Activated CD4-positive, alpha-beta T cell treated with anti-CD3 and anti-CD28 coated beads, Interleukin-2, amount 50 U/mL, for 24 hours (primary cell): ENCODE results near the gene SYNGR4.
"Not testable (repeated sequence)": the region's sequence is repeated elsewhere in the genome, so short reads cannot be mapped to it uniquely, and the experiment has no call there.

ENCODE experiments used
- DNase-seq, 2 donors: peaks; one replicate each; pipeline ENCODE4 v3.0.0-alpha.2; 2020; ENCODE audit warnings: low read depth in 1 of 2, low spot score in 1 of 2

Gene SYNGR4, protein sequence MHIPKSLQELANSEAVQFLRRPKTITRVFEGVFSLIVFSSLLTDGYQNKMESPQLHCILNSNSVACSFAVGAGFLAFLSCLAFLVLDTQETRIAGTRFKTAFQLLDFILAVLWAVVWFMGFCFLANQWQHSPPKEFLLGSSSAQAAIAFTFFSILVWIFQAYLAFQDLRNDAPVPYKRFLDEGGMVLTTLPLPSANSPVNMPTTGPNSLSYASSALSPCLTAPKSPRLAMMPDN

DNA sequence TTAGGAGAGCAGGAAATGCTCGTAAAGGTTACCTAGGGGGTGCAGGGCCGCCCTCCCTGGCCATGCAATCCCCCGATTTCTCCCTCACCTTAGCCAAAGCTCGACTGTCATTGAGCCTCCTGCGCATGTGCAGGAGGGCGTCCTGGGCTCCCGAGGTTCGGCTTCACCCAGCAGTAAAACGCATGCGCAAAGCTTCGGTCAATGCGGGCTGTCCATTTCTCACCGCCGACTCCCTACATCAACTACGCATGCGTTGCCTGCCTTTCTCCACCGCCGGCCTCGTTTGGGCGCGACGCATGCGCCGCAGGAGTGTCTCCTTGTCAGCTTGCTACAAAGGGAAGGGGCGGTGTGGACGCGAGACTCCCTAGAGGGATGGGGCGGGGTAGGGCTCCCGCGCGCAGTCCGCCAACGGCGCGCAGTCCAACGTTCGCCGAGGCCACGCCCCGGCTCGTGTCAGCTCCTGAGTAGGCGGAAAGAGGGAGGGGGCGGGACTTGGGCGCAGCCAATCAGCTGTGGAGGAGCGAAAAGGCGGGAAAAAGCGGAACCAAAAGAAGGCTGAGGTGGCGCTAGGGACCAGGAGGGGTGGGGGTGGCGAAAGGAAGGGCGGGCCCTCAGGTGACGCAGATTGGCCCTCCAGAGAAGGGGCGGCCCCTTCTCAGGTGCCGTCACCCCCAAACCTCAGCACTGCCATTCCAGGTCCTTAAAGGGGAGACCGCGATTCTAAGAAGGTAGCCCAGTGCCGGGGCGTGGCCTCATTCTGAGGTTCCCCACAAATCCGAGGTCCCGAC, at the start of gene SYNGR4, which contains the start of gene TMEM143:
Gene SYNGR4, plus strand, starts transcription at position 558 of the 788 bp plus-strand sequence. CDS start 1,476 bp downstream, outside the sequence.
Gene TMEM143, minus strand, starts transcription at position 131 of the 788 bp plus-strand sequence. Its CDS starts 20 bp downstream, at position 111.
- DNase-seq = peak; percentile 92 to 98

DNA sequence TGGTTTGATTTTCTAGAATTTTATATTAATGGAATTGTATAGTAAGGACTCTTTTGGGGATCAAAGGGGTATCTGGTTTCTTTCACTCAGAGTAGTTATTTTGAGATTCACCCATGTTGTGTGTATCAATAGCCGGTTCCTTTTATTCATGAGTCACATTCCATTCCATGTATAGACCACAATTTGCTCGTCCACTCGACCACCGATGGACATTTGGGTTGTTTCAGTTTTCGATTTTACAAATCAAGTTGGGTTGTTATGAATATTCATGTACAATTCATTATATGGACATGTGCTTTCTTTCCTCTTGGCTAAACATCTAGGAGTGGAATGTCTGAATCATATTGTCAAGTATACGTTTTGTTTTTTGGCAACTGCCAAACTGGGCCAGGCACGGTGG, 48.5 kb upstream of the SYNGR4 start:
- DNase-seq = no peak

GRCh38 chr19:48317708-48317960, 46.5 kb upstream of the SYNGR4 start:
- not testable (repeated sequence) for DNase-seq

DNA sequence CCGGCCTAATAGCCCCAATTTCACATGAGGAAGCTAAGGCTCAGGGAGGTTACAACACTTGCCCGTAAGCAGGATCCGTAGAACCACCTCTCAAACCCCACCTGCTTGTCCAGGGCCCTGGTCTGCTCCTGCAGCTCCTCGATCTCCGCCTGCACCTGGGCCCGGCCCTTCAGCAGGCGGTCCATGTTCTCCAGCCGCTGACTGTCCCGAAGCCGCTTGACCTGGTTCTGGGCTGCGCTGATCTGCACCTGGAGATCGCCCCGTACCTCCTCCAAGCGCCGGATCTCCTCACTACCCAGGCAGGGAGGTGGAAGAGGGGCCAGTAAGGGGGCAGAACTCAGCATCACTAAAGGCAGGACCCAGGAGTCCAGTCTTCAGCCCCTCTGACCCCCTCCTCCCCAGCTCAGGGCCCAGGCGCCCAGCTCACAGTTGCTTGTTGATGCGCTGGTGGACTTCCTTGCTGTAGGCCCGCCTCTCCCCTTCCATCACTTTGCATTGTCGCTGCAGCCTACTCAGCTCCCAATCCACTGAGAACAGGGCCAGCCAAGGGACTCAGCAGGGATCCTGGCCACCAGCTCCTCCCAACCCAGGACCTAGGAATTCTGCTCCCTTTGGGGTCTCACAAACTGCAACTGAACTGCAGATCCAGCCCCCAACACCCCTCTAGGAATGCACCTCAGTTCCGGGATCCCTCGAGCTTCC, 45.7 kb upstream of the SYNGR4 start:
- DNase-seq = no peak

DNA sequence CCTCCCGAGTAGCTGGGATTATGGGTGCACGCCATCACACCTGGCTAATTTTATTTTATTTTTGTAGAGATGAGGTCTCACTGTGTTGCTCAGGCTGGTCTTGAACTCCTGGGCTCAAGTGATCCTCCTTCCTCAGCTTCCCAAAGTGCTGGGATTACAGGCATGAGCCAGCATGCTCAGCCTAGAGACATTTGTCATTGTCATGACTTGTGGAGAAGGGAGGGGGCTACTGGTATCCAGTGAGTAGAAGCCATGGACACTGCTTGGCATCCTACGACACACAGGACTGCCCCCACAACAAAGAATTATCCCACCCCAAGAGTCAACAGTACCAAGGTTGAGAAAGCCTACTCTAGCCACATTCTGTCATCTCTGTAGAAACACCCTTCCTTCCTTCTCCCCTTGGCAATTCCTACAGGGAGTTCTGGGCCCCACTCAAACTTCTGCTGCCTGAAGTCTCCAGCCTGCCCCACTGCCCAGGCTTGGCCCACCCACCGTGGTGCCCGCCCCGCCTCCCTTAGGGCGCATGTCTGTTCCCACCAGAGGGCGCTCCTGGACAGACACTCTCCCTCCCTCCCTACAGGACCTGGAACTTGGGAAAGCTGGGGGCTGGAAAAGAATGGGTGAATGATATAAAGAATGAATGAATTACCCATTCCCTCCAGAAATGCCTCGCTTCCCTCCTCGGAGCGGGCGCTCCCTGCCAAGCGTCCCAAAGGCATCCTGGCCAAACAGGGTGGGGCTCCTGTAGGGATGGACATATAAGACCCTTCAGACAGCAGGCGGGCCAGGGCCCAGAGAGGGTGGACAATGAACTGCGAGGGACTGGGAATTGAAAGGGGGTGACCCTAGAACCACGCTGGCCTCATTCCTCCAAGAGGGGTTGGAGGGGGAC, 44.3 kb upstream of the SYNGR4 start:
- peak; percentile 57 to 71 for DNase-seq

DNA sequence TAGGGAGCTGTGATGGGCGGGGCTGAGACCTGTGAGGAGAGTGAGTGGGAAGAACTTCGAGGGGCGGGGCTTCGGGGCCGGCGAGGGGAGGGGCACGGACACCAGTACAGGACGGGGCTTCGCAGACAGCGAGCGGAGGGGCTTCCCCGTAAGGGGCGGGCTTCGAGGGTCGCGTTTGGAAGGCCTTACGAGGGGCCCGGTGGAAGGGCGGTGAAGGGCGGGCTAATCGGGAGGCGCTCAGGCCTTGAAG, 42.9 kb upstream of the SYNGR4 start:
- DNase-seq = peak; percentile 82 to 92

- DNase-seq = peak; percentile 93 to 94
Observed at GRCh38 chr19:48321622-48322591, 42.3 kb upstream of the SYNGR4 start.

DNA sequence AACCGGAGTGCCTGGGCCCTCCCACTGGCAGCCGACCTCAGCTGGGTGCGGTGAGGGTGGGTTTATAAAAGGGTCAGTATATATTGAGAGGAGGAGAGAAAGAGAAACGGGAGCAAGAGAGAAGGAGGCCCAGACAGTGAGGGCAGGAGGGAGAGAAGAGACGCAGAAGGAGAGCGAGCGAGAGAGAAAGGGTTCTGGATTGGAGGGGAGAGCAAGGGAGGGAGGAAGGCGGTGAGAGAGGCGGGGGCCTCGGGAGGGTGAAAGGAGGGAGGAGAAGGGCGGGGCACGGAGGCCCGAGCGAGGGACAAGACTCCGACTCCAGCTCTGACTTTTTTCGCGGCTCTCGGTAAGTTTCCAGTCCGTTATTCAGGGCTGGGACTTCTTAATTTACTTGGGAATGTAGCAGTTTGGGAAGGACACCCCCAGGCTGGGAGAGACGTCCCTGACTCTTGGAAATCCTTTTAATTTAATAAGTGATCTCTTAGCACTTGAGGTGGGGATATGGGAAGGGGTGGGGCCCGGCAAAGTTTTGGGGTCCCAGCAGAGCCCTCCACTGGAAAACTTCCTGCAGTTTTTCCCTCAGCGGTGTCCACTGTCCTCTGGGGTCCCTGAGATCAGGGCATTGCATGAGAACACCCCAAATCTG, 38.8 kb upstream of the SYNGR4 start, which contains the start of gene EMP3:
Gene EMP3, plus strand, starts transcription at position 288 of the 646 bp plus-strand sequence. CDS start 1,293 bp downstream, outside the sequence.
- DNase-seq = peak; percentile 56 to 80

DNA sequence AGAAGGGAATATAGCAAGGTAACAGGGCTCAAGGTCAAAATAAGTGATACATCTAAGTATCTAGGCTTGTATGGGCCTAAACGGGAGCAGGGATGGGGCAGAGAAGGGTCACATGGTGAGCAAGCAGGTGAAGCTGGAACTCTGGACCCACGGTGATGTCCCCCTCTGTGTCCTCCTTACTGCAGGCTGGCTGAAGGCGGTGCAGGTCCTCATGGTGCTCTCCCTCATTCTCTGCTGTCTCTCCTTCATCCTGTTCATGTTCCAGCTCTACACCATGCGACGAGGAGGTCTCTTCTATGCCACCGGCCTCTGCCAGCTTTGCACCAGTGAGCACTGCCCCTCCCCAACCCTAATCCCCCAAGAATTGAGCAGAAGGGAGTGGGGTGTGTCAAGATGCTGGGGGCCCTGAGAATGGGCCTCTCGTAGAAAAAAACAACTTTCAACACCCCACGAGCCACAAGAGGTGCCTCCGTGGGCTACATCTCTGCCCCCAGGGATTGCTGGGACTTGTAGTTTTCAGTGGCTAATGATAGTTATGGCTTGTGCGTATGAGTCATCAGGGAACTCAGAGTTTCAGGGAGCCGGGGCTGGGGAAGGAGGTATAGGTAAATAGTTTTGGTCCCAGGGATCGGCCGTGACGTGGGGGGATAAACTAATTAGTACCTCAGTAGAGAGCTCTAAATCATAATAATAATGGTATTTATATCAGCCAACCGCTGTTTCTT, 34.8 kb upstream of the SYNGR4 start:
- peak; percentile 11 to 37 for DNase-seq

- peak; percentile 58 to 76 for DNase-seq
Observed at GRCh38 chr19:48330012-48330681, 34.0 kb upstream of the SYNGR4 start.

GRCh38 chr19:48332351-48332661, 31.9 kb upstream of the SYNGR4 start:
- no peak for DNase-seq

DNA sequence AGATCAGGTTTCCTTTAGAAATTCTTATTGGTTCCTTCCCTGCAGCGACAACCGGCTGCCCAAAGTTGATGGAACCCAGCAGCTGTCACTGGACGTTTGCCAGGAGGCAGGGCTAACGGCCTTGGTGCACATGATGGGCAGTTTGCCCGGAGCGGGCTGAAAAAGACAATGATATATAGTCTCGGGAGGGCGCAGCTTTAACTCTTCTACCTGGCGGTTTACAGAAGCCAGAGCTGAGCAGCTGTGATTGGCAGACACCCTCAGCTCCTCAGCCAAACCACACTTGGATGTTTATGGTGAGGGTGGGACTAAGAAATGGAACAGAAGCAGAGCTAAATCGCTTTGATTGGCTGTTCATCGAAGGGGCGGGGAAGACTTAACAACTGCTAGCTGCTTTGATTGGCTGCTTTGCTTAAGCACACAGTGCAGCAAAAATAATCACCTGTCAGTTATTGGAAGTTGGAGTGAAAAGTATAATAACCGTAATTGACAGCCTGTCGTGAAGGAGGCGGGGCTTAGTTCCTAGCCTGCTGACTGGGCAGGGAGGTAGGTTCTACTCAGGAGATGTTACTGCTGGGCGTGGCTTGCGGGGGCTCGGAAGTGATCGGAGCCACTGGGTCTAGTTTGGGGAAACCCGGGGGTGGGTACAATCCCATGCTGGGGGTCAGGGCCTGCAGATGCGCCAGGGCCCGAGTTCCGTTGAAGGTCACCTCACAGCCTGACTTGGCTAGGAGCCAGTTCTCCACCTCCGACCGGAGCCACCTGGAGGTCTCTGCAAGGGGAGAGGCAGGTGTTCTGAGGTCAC, 31.3 kb upstream of the SYNGR4 start:
- DNase-seq = peak; percentile 68 to 91

DNA sequence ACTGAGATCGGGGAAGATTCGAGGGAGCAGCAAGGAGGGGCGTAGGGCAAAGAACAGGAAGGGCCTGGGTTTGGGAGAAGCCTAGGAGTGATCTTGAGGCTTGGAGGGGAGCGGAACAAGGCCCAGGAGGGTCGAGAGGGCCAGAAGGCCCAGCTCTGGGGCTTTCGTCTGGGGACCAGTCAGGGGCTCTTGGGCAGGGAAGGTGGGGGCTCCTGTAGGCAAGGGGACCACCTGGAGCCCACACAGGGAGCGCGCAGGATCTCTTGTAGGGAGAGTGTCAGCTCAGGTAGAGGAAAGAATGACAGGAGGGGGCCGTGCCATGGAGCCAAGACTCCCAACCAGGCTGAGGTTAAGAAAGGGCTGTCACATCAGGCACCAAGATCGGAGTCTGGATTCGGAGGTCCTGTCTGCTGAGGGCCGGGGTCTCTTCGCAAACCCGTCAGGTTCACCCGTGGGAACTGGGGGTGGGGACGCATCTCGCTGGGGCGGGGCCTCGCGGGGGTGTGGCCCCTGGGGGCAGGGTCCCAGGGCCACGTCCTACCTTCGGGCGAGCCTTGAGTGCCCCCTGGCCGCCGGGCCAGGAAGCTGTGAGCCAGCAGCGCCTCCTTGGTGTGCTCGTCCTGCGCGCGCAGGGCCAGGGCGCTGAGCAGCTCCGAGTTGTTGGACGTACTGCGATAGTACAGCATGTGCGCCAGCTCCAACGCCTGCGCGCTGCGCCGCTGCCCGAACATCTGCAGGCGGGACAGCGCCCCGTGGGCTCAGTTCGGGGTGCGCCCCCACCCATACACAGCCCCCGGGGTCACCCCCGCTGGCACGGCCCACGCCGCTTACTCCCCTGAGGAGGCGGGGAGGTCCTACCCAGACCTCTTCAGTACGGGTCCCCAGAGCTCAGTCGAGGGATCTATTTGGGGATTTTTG, 30.4 kb upstream of the SYNGR4 start:
- DNase-seq = peak; percentile 82 to 89

- DNase-seq = no peak
Observed at GRCh38 chr19:48338253-48338755, 25.9 kb upstream of the SYNGR4 start.

DNA sequence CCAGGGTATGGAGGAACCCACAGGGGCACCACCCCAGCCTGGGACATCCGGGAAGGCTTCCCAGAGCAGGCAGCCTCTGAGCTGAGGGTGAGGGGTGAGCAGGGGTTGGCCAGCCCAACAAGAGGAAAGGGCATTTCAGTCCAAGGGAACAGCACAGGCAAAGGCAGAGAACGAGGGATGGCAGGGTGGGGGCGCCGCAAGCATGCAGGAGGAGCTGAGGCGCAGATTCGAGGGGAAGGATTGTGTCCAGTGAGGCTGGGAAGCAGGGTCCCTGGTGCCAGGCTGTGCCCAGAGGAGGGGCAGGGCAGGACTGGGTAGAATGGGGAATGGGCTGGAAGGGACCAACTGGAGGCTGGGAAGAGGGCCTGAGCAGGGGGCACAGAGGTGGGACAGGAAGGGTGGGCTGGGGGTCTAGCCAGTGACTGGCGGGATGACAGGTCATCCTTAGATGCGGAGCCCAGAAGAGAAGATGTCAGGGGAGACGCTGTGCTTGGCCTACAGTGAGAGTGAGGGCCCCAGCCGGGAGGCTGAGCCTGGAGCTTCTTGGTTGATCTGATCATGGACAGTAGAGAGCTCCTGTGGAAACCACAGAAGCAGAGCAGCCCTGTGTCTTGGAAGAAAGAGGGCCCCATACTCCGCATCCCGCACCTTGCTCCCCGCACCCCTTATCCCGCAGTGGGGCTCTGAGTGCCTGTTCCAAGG, 25.2 kb upstream of the SYNGR4 start:
- DNase-seq = no peak

DNA sequence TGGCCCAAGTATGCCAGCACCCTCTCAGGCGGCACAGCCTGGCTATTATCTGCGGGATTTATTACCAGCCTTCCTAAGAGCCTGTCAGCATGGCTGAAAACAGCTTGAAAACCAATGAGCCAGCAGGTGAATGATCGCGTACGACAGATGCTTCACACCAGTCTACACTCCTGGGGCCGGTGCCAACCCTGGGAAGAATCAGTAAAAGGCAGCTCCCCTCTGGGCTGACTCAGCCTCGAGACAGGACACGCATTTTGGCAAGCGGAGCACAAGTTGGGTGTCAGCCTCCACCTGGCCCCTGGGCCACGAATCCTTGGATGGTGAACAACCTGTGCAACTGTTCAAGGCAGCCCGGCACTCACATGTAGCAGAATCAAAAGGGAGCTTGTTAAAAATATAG, 23.2 kb upstream of the SYNGR4 start:
- no peak for DNase-seq
